GM21381 (cell line): Measurements from ENCODE around the gene TMEM185A.
A peak's percentile ranks its signal among the peaks of the same experiment; 100 is the strongest.
"Not testable (repeated sequence)": the region's sequence is repeated elsewhere in the genome, so short reads cannot be mapped to it uniquely, and the experiment has no call there.

Source experiments
- ATAC-seq: cut with Tn5 transposase; IDR thresholded peaks from one replicate; pipeline ENCODE4 v1.9.1; 2021; ENCODE audit warnings: mild to moderate bottlenecking, moderate library complexity; ENCODE audit not compliant: unreplicated experiment

The TMEM185A gene

GRCh38 chrX:149555251-149555650 lies 76.3 kb downstream of the TMEM185A start:
- not testable (repeated sequence) for ATAC-seq

DNA sequence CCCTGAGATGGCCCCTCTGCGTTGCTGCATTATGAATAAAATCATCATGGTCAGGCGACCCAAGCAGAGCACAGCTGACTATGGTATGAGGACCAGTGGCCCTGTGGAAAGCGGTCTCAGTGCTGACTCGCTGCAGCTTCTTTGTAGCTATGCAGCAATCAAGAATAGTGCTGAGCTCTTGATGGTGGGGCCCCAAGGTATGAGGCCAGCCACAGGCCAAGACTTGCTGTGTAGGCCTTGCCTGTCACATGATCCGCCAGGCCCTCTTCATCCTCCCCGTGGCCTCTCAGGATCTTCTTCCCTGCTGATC lies 79.7 kb downstream of the TMEM185A start:
- not testable (repeated sequence) for ATAC-seq

DNA sequence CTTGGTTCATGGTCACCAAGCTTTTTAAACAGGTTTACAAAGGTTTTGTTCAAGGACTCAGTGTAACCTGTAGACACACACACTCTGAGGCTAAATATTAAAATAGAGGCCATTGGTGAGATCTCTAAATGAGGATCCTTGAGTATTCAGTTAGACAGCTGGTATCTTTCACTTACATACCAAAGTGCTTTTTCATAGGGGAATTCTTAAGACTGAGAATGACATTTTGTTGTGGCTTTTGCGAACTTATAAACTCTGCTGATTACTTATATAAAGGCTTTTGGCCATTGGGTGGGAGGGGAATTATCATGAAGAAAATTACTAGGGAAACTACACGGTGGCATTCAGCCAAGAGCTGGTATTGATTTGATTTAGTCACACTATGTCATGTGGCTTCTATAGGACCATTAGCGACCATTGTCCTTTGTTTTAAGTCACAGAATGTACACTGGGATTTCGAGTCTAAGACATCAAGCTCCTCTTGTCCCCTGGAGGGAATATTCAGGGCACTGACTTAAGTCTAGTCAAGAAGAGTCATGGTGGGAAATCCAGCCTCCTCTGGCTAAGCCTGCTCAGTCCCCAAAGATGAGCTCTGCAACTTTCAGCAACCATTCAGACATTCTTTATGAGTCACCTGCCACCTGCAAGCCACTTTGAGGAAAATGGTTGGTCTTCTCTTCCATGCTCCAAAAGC lies 80.2 kb downstream of the TMEM185A start:
- ATAC-seq: peak; percentile 38

DNA sequence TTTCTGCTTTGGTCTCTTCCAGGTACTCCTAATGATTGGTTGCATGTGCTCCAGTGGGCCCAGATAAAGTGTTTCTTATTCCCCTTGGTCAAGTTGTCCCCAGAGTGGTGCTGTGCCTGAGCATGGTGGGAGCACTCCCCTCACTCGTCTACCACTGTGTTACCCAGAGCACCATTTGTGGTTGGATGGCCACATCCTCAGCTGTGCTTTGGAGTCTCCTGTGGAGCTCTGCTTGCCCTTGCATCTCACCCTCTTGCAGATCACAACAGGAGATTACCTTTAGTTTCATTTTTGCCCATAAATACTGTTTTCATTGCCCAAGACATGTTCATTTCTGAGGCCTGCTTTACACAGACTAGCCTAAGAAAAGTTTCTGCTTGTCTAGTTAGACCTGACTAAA lies 81.1 kb downstream of the TMEM185A start:
- ATAC-seq: not testable (repeated sequence)

DNA sequence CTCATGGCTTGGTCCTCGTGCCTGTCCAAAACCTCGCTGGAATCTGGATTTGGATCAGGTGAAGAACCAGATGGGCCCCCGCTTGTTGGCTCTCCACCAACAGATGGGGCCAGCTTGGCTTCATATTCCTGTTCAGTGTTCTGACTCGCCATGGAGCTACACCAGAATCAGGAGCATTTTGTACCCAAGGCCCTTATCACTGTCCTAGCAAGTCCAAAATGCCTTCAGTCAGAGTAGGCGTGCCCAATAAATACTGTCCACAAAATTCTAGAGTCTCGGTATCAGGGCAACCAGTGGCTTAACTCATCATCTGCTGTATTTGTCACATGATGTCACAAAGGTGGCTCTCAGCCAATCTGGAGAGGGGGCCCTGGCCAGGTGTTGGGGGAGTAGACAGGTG lies 81.9 kb downstream of the TMEM185A start, which contains the start of gene HSFX3:
Gene HSFX3 (minus strand): TSS at position 224 of the 400 bp plus-strand sequence. CDS start 72 bp downstream, at position 152.
- not testable (repeated sequence) for ATAC-seq

DNA sequence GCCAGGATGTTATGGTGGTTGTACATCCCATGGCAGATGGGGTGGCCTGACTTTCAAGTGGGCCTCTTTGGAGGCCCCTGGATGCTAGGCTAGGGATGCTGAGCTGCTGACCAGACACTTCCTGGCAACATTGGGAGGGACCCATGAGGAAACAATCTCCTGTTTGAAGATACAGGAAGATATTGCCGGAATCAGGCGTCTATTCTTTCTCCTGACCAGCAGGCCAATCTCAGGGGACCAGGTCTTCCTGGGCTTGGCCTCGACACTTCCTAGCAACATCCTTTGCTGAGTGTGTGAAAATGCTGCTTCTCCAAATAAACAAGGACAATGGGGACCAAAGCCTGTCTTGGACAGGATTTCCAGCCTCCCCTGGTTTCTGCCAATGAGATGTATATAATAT lies 83.8 kb downstream of the TMEM185A start:
- ATAC-seq: not testable (repeated sequence)

- ATAC-seq: not testable (repeated sequence)
Observed at GRCh38 chrX:149546962-149547361, 84.6 kb downstream of the TMEM185A start.
